K562 (cell line): ENCODE data around the gene SLC25A45. TPM values are rescaled to one million over a fixed set of nuclear protein-coding genes. Genes with fewer than 3 reads are reported as not detected.

ENCODE experiments used
- ATAC-seq: fragments of 200-7000 bp; cut with Tn5 transposase; 3 replicates; pipeline ENCODE4 v1.9.1; 2020; ENCODE audit warnings: moderate library complexity
- BruUV-seq: library from RNA; stranded (reverse); fragments of 400-500 nt; replicated peaks from 2 replicates; lab custom pipeline; 2021; lab: Mats Ljungman, UMichigan
- CTCF ChIA-PET: fragments of 300-600 bp; formaldehyde crosslinking; extraction: SDS; loops from one replicate; lab custom pipeline; 2021; ENCODE audit warnings: low intra/inter-chr PET ratio; lab: Yijun Ruan, JAX
- POLR2A ChIA-PET: fragments of 300-600, 350-650 bp; sonication (Branson Sonifier 250); formaldehyde crosslinking; extraction: SDS; loops from one replicate; lab custom pipeline; 2021; ENCODE audit warnings: antibody characterized with exemption, inconsistent platforms; lab: Yijun Ruan, JAX
- DNase-seq, 4 experiments: peaks; one replicate each; pipeline versions ENCODE4 v3.0.0 to v3.0.0-alpha.2; 2011 to 2018; ENCODE audit warnings: low spot score in 3 of 4, mixed read lengths in 3 of 4; ENCODE audit errors: extremely low read depth in 1 of 4
- FAIRE-seq: peaks from 2 replicates; lab custom pipeline; 2011; peaks lifted over from hg19 to GRCh38; lab: Jason Lieb, UNC
- H2AFZ ChIP-seq: 2 replicates; pipeline ENCODE4 v1.6.0; 2011; ENCODE audit warnings: low read depth, low read length, control low read depth, inconsistent platforms
- H3K27ac ChIP-seq: fragments of 200-600 bp; 3 replicates; pipeline ENCODE4 v1.8.0; 2011; ENCODE audit warnings: low read depth, mild to moderate bottlenecking, control low read depth, inconsistent platforms, low read length, moderate library complexity, mixed read lengths; ENCODE audit errors: extremely low read depth
- H3K27me3 ChIP-seq, 2 experiments: fragments of 300-600 bp in 1 of 2; 2 replicates in 1 of 2; 3 replicates in 1 of 2; pipeline versions ENCODE4 v1.6.0 to v1.8.0; 2011; ENCODE audit warnings: inconsistent platforms in 2 of 2, low read length in 2 of 2, mild to moderate bottlenecking in 1 of 2, mixed read lengths in 1 of 2, moderate library complexity in 1 of 2; ENCODE audit not compliant: control insufficient read depth in 2 of 2, insufficient read depth in 2 of 2
- H3K36me3 ChIP-seq: fragments of 300-600 bp; 3 replicates; pipeline ENCODE4 v1.8.0; 2011; ENCODE audit warnings: mild to moderate bottlenecking, low read length, inconsistent platforms; ENCODE audit not compliant: control insufficient read depth, insufficient read depth
- H3K4me1 ChIP-seq, 2 experiments: fragments of 200-600 bp in 1 of 2; replicated peaks in 1 of 2; 2 replicates in 1 of 2; 3 replicates in 1 of 2; pipeline versions ENCODE4 v1.5.1 to v1.8.0; 2011; ENCODE audit warnings: inconsistent platforms in 2 of 2, low read length in 2 of 2, mild to moderate bottlenecking in 1 of 2, mixed read lengths in 1 of 2, moderate library complexity in 1 of 2; ENCODE audit not compliant: control insufficient read depth in 2 of 2, insufficient read depth in 2 of 2
- H3K4me2 ChIP-seq: 2 replicates; pipeline ENCODE4 v1.6.1; 2011; ENCODE audit warnings: low read length, control low read depth, inconsistent platforms, mixed read lengths; ENCODE audit not compliant: insufficient read depth
- H3K4me3 ChIP-seq: fragments of 200-600 bp; sonication (generic), shearing (Covaris generic); 2 replicates; pipeline ENCODE4 v1.5.1; 2016; ENCODE audit warnings: control low read depth, inconsistent platforms
- H3K79me2 ChIP-seq: fragments of 200-600 bp; 3 replicates; pipeline ENCODE4 v1.8.0; 2011; ENCODE audit warnings: low read length, inconsistent platforms; ENCODE audit not compliant: control insufficient read depth, insufficient read depth
- H3K9ac ChIP-seq, 2 experiments: 2 replicates each; pipeline versions ENCODE4 v1.6.0 to v1.6.1; 2011; ENCODE audit warnings: low read depth in 2 of 2, low read length in 2 of 2, control low read depth in 1 of 2, inconsistent platforms in 1 of 2, mild to moderate bottlenecking in 1 of 2, mixed read lengths in 1 of 2; ENCODE audit not compliant: insufficient read depth in 1 of 2
- H3K9me1 ChIP-seq: one replicate; pipeline ENCODE4 v1.6.0; 2011; ENCODE audit warnings: inconsistent platforms, mild to moderate bottlenecking, low read length, moderate library complexity; ENCODE audit not compliant: control insufficient read depth, insufficient read depth
- H3K9me3 ChIP-seq: replicated peaks from 2 replicates; pipeline ENCODE4 v1.5.1; 2011; ENCODE audit warnings: low read depth, low read length, inconsistent platforms; ENCODE audit not compliant: control insufficient read depth, insufficient read depth
- H4K20me1 ChIP-seq: replicated peaks from 2 replicates; pipeline ENCODE4 v1.6.1; 2011; ENCODE audit warnings: low read length, inconsistent platforms, mixed read lengths; ENCODE audit not compliant: control insufficient read depth, insufficient read depth
- RAD21 ChIP-seq, 2 experiments: fragments of 250-450 bp in 1 of 2; fragments of 450-650 bp in 1 of 2; sonication (Bioruptor Pico) in 1 of 2; formaldehyde crosslinking in 1 of 2; IDR thresholded peaks in 1 of 2; conservative IDR thresholded peaks in 1 of 2; 2 replicates each; pipeline versions ENCODE4 v1.4.0 to v1.8.0; 2020 to 2022; ENCODE audit warnings: mild to moderate bottlenecking in 2 of 2, moderate library complexity in 1 of 2
- SPI1 ChIP-seq: IDR thresholded peaks from 2 replicates; pipeline ENCODE4 v1.6.1; 2011; ENCODE audit warnings: low read depth, low read length, control low read depth, borderline replicate concordance
- TSC22D4 ChIP-seq: fragments of 450-650 bp; IDR thresholded peaks from 2 replicates; pipeline ENCODE4 v1.6.1; 2016; ENCODE audit warnings: missing genetic modification characterization, missing biosample characterization, control low read depth
- ZFX ChIP-seq: sonication (generic); formaldehyde crosslinking; IDR thresholded peaks from 2 replicates; pipeline ENCODE4 v1.8.0; 2022; ENCODE audit warnings: mild to moderate bottlenecking, missing genetic modification reagents, moderate library complexity
- WGBS: fragments of 100-300 bp; shearing (Covaris generic); methylation state at CpG from one replicate; pipeline ENCODE4 v1.1.6; 2016; ENCODE audit warnings: low coverage, mixed read lengths; ENCODE audit not compliant: insufficient coverage; ENCODE audit errors: missing lambda C conversion rate; 5-methylcytosine and 5-hydroxymethylcytosine counted together
- in situ Hi-C: fragments of 300-500 bp; cut with MboI; formaldehyde crosslinking; loops from 4 replicates; pipeline ENCODE4 v1.15.0; 2018; ENCODE audit warnings: inconsistent platforms, mixed read lengths
- intact Hi-C: fragments of 100-400 bp; cut with micrococcal nuclease; formaldehyde crosslinking; loops from 2 replicates; pipeline ENCODE4 v1.14.2; 2022
- polyA plus RNA-seq, 8 experiments: library from polyadenylated mRNA; depleted of rRNA in 4 of 8; stranded (reverse) in 5 of 8; unstranded in 3 of 8; fragments of >200 nt; fragmentation: Nextera tagmentation in 2 of 8; fragmentation: Illumina TruSeq in 1 of 8; extraction: Ambion mirVana in 2 of 8; extraction: Trizol in 1 of 8; gene quantifications; 2 replicates each; pipeline versions ENCODE4 v1.2.1 to v1.2.3, GENCODE V29; 2011 to 2014; ENCODE audit warnings: inconsistent platforms in 1 of 8, missing spikeins in 1 of 8
- total RNA-seq, 7 experiments: library from RNA; depleted of rRNA in 6 of 7; stranded (reverse); fragments of >200 nt in 6 of 7; fragmentation: Illumina TruSeq in 2 of 7; extraction: Trizol in 2 of 7; gene quantifications; 2 replicates each; pipeline versions ENCODE4 v1.2.1 to v1.2.3, GENCODE V29; 2011 to 2021; ENCODE audit warnings: low replicate concordance in 1 of 7
- TF ChIP-seq, protein P1 (sequence below), 3 experiments: fragments of 200-800 bp in 1 of 3; sonication (Bioruptor generic) in 1 of 3; sonication (generic) in 1 of 3; formaldehyde crosslinking in 1 of 3; IDR thresholded peaks; 2 replicates each; pipeline versions ENCODE4 v1.6.1 to v1.8.0; 2016 to 2022; ENCODE audit warnings: mild to moderate bottlenecking in 2 of 3, missing compliant biosample characterization in 2 of 3, missing genetic modification characterization in 2 of 3, missing genetic modification reagents in 1 of 3

SLC25A45 gene
- total and polyA plus RNA-seq, 9 of the 15 experiments (the other 6 are each of a cell fraction or from before 2014, with no cell fraction given) = 0.15 to 2.3 (median 0.68) TPM

GRCh38 chr11:65378208-65378927, 4.1 kb downstream of the SLC25A45 start:
- POLR2A ChIA-PET = interaction anchor here (0.6 to 16.2 kb wide), 7 partner anchors 8 to 124 kb away, joined by 3 to 253 read pairs (median 5); partner anchors contain the start of genes MALAT1 and NEAT1
- intact Hi-C loops (no loop called here), in situ Hi-C loops (no loop called here)
- no TSS peak for BruUV-seq
- TF ChIP-seq RAD21 (CRISPR knock-in tag; conservative IDR thresholded peaks at IDR 0.05 in 1 of 2, IDR thresholded peaks at IDR 0.05 in 1 of 2) (0 out of 4 replicates have a peak, but pooled peaks of 1 of the 2 experiments have one; percentile 2), SPI1 (peak; percentile 97), ZFX (CRISPR knock-in tag) (peak; percentile 23; the same call in 1 of the 2 replicates), TSC22D4 (tag) (no peak)
- TF ChIP-seq, protein P1, sequence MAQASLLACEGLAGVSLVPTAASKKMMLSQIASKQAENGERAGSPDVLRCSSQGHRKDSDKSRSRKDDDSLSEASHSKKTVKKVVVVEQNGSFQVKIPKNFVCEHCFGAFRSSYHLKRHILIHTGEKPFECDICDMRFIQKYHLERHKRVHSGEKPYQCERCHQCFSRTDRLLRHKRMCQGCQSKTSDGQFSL (CRISPR knock-in tag; IDR thresholded peaks at IDR 0.05) = peak; percentile 59; the same call in 1 of the 2 replicates
- TF ChIP-seq, protein P1 (tag; IDR thresholded peaks at IDR 0.05) = no peak
- no peak overlapping the region for H3K4me2 ChIP-seq
- no peaks in the 10 kb centered on the region for H3K9me3 ChIP-seq
- H4K20me1 ChIP-seq = no peaks in the 10 kb centered on the region; the same call in 1 of the 2 replicates
- 56% methylated on average over 18 of the region's 19 CpGs for WGBS
- no peak overlapping the region for H3K4me3 ChIP-seq
- no peak overlapping the region for H2AFZ ChIP-seq
- H3K27me3 ChIP-seq = no peaks in the 10 kb centered on the region
- CTCF ChIA-PET = no interaction called here
- peak overlapping the region in 1 of 2 experiments; percentile 82; a peak in 2 of 4 replicates for H3K9ac ChIP-seq
- no peaks in the 10 kb centered on the region for H3K9me1 ChIP-seq
- DNase-seq = no peak
- no peaks in the 10 kb centered on the region for H3K36me3 ChIP-seq
- H3K27ac ChIP-seq = no peak overlapping the region
- no peak for ATAC-seq
- H3K79me2 ChIP-seq = no peaks in the 10 kb centered on the region
- FAIRE-seq = no peak
- peaks cover 15 to 69% of the 10 kb centered on the region in 2 experiments for H3K4me1 ChIP-seq
